HG02840 (cell line): ENCODE results near the gene RIT1.

Source experiments
- ATAC-seq: cut with Tn5 transposase; IDR thresholded peaks from one replicate; pipeline ENCODE4 v1.9.1; 2021; ENCODE audit warnings: mild to moderate bottlenecking, moderate library complexity, moderate number of reproducible peaks; ENCODE audit not compliant: unreplicated experiment, low FRiP score

RIT1 gene

GRCh38 chr1:155859881-155860871 lies 51.0 kb downstream of the RIT1 start:
- no peak for ATAC-seq

- ATAC-seq, result peak; percentile 61
Observed at GRCh38 chr1:155859234-155859829, 51.8 kb downstream of the RIT1 start, which contains the start of gene SYT11. Gene SYT11, plus strand, starts transcription at chr1:155859567. Its CDS starts 195 bp downstream, at chr1:155859762.

GRCh38 chr1:155858800-155859233 lies 52.3 kb downstream of the RIT1 start:
- ATAC-seq, result no peak

- peak; percentile 49 for ATAC-seq
Observed at GRCh38 chr1:155856975-155857930, 53.9 kb downstream of the RIT1 start, which contains the start of gene GON4L. Gene GON4L, minus strand, starts transcription at chr1:155857214. Its CDS starts 3,434 bp downstream, at chr1:155853780.

- no peak for ATAC-seq
Observed at GRCh38 chr1:155856257-155856974, 54.7 kb downstream of the RIT1 start.

GRCh38 chr1:155850345-155850744 lies 60.8 kb downstream of the RIT1 start:
- ATAC-seq, result no peak

- no peak for ATAC-seq
Observed at GRCh38 chr1:155847823-155848529, 63.2 kb downstream of the RIT1 start.
